Measurements from ENCODE around the gene CDK3. TPM values are rescaled to one million over a fixed set of nuclear protein-coding genes. Genes with fewer than 3 reads are reported as not detected.

CDK3 gene
- total and polyA plus RNA-seq, 9 of the 15 experiments (the other 6 are each of a cell fraction or from before 2014, with no cell fraction given): 0.55 to 8.2 (median 4.7) TPM

DNA sequence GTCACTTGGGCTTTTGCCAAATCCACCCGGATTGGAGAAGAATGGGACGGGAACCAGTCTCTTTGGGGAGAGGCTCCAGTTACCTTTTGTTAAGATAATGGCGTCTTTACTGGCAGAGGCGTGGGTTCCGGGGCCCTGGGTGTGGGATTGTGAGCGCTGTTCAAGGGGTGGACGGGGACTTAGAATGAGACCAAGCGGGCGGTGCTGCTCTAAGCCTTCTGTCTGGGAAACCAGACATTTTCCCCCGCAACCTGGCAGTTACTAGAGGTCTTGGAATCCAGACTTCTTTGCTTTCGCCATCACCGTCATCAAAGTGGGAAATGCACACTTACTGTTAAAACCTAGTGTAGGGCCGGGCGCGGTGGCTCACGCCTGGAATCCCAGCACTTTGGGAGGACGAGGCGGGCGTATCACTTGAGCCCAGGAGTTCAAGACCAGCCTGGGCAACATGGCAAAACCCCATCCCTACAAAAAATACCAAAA, 20.9 kb upstream of the CDK3 start (continued):
- no peak for TF ChIP-seq ADNP (tag; IDR thresholded peaks at IDR 0.05)
- TF ChIP-seq CGGBP1 (CRISPR knock-in tag; IDR thresholded peaks at IDR 0.05): 0 out of 2 replicates have a peak, but pooled peaks have one; percentile 56
- peak; percentile 35; the same call in 1 of the 2 replicates for TF ChIP-seq ATF7 (IDR thresholded peaks at IDR 0.05)
- TF ChIP-seq ERF (CRISPR knock-in tag; IDR thresholded peaks at IDR 0.05): 0 out of 2 replicates have a peak, but pooled peaks have one; percentile 2
- no peak for TF ChIP-seq SMC3 (conservative IDR thresholded peaks at IDR 0.05; ENCODE audit: insufficient read depth, low read depth, low read length)
- TF ChIP-seq BRD9 (IDR thresholded peaks at IDR 0.05; ENCODE audit: low read depth, partially characterized antibody): peak; percentile 60
- no peak for TF ChIP-seq ID3 (CRISPR knock-in tag; IDR thresholded peaks at IDR 0.05)
- no peak for TF ChIP-seq ID3 (tag; IDR thresholded peaks at IDR 0.05)
- TF ChIP-seq ZNF239 (CRISPR knock-in tag; IDR thresholded peaks at IDR 0.05): 0 out of 2 replicates have a peak, but pooled peaks have one; percentile 2
- no peak for TF ChIP-seq PTTG1 (tag; IDR thresholded peaks at IDR 0.05; ENCODE audit: low read depth)
- peak; percentile 42; the same call in 1 of the 2 replicates for TF ChIP-seq EP400 (IDR thresholded peaks at IDR 0.05)
- no peak for TF ChIP-seq NRF1 (conservative IDR thresholded peaks at IDR 0.05 in 1 of 2, IDR thresholded peaks at IDR 0.05 in 1 of 2)
- TF ChIP-seq ETV5 (CRISPR knock-in tag; IDR thresholded peaks at IDR 0.05; ENCODE audit: low read depth): 0 out of 2 replicates have a peak, but pooled peaks have one; percentile 9
- no peak for TF ChIP-seq RFX7 (CRISPR knock-in tag; IDR thresholded peaks at IDR 0.05)
- TF ChIP-seq NCOA1 (IDR thresholded peaks at IDR 0.05; ENCODE audit: low read depth): no peak
- TF ChIP-seq, protein P1, sequence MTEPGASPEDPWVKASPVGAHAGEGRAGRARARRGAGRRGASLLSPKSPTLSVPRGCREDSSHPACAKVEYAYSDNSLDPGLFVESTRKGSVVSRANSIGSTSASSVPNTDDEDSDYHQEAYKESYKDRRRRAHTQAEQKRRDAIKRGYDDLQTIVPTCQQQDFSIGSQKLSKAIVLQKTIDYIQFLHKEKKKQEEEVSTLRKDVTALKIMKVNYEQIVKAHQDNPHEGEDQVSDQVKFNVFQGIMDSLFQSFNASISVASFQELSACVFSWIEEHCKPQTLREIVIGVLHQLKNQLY (CRISPR knock-in tag; conservative IDR thresholded peaks at IDR 0.05): peak in 1 of 2 experiments; percentile 6; a peak in 1 of 4 replicates
- TF ChIP-seq HDAC2 (IDR thresholded peaks at IDR 0.05): 0 out of 2 replicates have a peak, but pooled peaks have one; percentile 43
- peak in 1 of 2 experiments; percentile 3; a peak in 1 of 4 replicates for TF ChIP-seq ARNT (IDR thresholded peaks at IDR 0.05)
- TF ChIP-seq TAF1 (IDR thresholded peaks at IDR 0.05; ENCODE audit: control insufficient read depth, extremely low read depth, insufficient read depth, low read length, severe bottlenecking): no peak
- TF ChIP-seq, protein P2, sequence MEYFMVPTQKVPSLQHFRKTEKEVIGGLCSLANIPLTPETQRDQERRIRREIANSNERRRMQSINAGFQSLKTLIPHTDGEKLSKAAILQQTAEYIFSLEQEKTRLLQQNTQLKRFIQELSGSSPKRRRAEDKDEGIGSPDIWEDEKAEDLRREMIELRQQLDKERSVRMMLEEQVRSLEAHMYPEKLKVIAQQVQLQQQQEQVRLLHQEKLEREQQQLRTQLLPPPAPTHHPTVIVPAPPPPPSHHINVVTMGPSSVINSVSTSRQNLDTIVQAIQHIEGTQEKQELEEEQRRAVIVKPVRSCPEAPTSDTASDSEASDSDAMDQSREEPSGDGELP (CRISPR knock-in tag; IDR thresholded peaks at IDR 0.05; ENCODE audit: borderline replicate concordance): no peak
- TF ChIP-seq, protein P3, sequence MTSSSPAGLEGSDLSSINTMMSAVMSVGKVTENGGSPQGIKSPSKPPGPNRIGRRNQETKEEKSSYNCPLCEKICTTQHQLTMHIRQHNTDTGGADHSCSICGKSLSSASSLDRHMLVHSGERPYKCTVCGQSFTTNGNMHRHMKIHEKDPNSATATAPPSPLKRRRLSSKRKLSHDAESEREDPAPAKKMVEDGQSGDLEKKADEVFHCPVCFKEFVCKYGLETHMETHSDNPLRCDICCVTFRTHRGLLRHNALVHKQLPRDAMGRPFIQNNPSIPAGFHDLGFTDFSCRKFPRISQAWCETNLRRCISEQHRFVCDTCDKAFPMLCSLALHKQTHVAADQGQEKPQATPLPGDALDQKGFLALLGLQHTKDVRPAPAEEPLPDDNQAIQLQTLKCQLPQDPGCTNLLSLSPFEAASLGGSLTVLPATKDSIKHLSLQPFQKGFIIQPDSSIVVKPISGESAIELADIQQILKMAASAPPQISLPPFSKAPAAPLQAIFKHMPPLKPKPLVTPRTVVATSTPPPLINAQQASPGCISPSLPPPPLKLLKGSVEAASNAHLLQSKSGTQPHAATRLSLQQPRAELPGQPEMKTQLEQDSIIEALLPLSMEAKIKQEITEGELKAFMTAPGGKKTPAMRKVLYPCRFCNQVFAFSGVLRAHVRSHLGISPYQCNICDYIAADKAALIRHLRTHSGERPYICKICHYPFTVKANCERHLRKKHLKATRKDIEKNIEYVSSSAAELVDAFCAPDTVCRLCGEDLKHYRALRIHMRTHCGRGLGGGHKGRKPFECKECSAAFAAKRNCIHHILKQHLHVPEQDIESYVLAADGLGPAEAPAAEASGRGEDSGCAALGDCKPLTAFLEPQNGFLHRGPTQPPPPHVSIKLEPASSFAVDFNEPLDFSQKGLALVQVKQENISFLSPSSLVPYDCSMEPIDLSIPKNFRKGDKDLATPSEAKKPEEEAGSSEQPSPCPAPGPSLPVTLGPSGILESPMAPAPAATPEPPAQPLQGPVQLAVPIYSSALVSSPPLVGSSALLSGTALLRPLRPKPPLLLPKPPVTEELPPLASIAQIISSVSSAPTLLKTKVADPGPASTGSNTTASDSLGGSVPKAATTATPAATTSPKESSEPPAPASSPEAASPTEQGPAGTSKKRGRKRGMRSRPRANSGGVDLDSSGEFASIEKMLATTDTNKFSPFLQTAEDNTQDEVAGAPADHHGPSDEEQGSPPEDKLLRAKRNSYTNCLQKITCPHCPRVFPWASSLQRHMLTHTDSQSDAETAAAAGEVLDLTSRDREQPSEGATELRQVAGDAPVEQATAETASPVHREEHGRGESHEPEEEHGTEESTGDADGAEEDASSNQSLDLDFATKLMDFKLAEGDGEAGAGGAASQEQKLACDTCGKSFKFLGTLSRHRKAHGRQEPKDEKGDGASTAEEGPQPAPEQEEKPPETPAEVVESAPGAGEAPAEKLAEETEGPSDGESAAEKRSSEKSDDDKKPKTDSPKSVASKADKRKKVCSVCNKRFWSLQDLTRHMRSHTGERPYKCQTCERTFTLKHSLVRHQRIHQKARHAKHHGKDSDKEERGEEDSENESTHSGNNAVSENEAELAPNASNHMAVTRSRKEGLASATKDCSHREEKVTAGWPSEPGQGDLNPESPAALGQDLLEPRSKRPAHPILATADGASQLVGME (CRISPR knock-in tag; IDR thresholded peaks at IDR 0.05): no peak

Measured in K562 (cell line).